HG03097 (cell line): ENCODE results near the gene KCNN3.

ENCODE experiments used
- ATAC-seq: cut with Tn5 transposase; IDR thresholded peaks from one replicate; pipeline ENCODE4 v1.9.1; 2021; ENCODE audit not compliant: unreplicated experiment, low FRiP score

KCNN3 gene

DNA sequence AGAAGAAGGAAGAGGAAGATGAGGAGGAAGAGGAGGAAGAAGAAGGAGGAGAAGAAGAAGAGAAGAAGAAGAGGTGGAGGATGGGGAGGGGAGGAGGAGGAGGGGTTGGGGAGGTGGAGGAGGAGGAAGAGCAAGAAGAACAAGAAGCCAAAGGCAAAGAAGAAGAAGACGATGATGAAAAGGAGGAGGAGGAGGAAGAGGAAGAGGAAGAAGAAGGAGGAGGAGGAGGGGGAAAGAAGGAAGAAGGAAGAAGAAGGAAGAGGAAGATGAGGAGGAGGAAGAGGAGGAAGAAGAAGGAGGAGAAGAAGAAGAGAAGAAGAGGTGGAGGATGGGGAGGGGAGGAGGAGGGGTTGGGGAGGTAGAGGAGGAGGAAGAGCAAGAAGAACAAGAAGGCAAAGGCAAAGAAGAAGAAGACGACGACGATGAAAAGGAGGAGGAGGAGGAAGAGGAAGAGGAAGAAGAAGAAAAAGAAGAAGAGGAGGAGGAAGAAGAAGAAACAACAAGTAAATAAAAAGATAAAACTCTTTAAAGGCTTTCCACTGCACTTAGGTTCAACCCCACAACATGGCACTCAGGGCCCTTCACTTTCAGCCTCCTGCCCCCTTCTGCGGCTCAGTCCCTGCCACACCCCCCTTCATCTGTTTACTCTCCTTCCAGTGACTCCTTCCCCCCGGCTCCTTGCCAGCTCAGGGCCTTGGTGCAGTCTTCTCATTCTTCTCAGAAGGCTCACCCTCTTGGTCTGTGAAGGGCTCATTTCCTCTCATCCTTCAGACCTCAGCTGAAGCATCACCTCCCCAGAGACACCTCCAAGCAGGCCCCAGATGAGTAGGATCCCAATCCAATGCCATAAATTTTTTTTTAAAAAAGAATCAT lies 114.0 kb downstream of the KCNN3 start:
- no peak for ATAC-seq

DNA sequence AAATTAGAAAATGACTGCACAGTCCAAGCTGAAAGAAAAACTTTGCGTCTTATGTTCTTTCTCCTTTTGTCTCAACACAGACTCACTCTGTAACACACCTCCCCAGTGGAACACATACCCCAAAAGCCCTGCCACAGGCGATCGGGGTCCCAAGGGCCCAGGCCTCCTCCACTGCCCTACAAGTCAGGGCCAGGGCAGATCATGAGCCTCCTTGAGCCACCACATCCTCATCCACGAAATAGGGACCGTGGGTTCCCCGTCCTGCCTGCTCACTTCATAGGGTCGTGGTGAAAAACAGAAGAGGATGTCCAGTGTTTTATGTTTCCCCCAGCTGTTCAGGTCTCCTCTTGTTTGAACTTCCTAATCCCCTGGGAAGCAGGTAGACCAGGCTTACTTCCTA lies 116.7 kb downstream of the KCNN3 start:
- no peak for ATAC-seq

DNA sequence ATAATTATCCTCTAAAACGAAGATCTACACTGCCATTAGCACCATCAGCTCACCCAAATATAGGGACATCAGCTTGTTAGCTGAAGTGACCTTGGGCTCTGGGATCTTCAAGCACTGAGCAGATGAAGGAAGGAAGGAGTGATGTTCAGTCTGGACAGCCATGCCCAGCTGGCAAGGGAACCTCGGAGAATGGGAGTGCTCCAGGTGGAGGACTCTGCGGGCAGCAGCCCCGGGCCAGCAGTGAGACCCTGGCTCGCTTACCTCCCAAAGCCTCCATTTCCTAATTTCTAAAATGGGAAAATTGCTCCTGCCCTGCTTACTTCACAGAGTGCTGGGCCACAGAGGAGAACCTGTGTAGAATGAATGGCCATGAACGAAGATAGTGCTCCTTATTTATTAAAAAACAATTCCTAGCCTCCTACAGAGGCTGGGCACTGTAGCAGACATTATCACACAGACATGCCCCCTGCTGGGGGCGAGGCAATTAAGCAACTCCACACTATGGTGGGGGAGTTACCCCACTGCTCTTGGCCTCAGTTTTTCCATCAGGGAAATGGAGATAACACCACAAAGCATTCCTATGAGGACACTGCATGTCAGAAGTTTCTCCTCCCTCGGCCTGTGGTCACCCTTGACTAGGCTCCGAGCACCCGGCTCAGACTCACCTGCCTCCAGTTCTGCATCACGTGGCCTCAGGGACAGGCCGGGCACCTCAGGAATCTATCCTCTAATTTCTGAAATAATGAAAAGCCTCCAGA lies 117.6 kb downstream of the KCNN3 start:
- ATAC-seq, result no peak

DNA sequence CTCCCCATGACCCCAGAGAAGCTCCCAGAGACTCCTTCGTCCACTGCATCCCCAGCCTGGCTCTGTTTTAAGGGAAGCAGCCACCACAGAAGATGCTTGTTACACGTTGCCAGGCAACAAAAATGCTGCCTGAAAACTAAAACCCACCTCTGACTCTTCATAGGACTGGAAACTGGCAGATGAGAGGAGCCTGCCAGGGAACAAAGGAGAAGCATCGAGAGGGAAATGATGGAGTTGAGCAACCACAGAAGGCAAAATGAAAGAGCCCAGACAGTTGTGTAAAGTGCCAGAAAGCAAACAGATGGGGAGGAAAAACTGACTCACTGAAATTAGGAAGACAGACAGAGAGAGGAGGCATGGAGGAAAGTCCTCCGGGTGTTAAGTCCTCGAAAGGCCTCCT lies 118.4 kb downstream of the KCNN3 start:
- ATAC-seq, result no peak

DNA sequence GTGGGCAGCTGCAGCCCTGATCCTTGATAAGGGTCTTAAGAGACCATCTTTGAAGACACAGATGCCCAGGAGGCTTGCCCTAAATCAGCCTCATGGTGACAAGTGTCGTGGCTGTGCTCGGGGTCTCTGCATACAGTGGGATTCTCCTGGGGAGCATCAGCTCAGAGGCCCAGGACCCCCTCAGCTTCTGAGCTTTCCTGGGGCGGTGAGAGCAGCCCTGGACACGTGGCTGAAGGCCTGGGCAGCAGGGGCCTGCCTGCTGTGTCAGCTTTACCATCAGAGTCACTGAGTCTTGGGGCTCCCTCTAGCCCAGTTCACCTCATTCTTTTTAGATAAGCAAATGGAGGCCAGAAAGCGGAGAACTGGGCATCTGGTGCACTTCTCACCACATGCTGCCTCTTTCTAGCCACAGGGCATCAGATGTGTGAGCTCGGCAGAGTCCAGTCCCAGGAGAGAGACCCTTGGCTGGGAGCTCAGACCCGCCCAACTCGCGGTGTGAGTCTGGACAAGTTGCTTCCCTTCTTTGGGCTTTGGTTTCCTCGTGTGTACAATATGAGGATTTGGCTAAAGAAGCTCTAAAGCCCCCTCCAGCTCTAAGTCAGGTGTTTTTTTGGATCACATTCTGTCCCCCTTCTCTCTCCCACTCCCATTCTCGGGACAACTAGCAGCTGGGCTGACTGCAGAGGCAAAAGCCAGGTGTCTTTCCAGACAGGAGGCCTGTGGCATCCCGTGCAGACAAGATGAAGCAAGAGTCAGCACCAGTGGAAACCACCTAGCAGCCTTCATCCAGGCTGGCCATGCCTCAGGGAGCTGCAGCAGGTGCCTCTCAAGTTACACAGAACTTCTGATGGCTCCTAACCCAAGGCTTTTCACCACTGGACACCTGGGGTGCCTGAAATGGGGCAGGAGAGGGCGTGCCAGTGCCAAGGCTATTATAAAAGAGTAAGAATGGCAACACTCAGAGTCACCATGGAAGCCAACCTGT lies 119.1 kb downstream of the KCNN3 start:
- no peak for ATAC-seq

DNA sequence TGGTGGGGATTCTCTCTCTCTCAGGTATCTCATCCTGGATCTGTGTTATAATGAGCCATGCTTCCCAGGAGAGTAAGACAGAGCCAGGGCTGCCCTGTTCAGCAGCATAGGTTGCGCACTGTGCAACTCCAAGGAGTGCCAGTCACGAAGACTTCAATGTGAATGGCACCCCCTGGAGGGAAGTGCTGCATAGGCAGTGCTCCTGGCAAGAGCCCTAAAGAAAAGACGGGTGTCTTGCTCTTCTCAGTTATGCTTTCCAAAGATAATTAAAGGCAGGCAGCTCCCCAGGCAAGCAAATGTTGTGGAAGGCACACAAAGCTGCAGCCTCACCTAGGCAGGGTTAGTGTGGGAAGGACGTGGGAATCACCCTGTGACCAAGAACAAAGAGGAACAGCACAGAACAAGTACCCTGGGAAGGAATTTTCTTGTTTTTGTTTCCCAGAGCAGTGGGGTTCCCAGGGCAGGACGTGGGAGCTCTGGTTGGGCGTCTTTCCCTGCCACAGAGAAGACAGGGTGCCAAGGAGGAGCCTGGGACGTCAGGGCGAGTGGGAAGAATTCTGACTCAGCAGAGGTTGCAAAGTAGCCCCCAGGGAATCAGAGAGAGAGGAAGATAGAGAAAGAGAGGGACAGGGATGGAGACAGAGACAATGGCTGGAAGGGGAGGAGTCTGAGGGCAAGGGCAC lies 120.9 kb downstream of the KCNN3 start:
- ATAC-seq, result no peak

DNA sequence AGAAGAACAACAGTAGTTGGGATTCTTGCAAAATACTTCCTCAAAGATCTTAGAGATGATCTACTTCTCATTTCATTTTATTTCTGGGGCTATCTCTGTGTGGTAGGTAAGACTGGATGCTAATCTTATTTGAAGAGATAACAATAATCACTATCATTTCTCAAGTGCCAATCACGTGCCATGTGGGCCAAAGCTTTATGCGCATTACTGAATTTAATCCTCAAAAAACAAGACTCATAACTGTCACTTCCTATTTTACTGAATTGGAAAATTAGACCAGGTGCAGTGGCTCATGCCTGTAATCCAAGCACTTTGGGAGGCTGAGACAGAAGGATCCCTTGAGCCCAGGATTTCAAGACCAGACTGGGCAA lies 121.7 kb downstream of the KCNN3 start:
- no peak for ATAC-seq

DNA sequence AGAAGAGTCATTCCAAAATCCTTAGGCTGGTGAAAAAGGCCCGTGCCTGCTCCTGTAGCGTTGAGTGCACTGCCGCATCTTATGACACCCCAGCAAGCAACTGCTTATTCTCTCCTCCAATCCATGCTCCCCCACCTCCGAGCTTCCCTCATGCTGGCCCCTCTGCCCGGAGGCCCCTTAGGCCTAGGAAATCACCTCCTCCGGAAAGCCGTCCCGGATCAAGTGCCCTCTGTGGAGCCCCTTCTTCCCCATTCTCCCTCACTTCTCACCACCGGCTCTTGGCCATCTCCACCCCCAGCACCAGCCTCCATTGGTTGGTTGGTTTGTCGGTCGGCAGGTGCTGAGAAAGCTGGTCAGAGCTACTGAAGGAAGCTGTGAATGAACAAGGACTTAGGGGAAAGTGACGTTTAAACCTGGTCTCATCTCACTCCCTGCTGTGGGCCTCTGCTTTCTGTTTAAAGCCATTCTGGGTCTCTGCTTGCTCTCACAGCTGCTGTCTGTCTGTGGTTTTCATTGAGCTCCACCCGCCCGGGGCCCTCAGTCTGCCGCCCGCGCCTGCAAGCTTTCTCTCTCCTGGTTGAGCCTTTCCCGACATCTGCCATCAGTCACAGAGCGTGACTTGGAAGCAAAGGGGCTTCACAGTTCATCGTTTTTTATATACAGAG lies 122.2 kb downstream of the KCNN3 start:
- ATAC-seq, result no peak

DNA sequence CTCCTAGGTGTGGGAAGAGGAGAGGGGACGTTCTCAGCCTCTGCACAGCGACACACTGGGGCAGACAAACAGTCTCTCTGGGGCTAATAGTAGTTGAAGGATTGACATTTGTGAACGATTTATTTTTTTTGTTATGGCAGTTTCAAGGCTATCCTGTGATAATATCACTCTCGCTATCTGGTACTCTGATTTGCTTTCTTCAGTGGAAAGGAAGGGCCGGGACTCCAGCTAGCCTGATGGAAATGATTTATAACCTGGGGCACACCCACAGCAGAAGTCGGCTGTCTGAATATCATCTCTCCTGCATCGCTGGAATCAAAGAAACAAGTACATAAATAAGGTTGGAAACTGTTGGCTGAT lies 122.7 kb downstream of the KCNN3 start:
- no peak for ATAC-seq

DNA sequence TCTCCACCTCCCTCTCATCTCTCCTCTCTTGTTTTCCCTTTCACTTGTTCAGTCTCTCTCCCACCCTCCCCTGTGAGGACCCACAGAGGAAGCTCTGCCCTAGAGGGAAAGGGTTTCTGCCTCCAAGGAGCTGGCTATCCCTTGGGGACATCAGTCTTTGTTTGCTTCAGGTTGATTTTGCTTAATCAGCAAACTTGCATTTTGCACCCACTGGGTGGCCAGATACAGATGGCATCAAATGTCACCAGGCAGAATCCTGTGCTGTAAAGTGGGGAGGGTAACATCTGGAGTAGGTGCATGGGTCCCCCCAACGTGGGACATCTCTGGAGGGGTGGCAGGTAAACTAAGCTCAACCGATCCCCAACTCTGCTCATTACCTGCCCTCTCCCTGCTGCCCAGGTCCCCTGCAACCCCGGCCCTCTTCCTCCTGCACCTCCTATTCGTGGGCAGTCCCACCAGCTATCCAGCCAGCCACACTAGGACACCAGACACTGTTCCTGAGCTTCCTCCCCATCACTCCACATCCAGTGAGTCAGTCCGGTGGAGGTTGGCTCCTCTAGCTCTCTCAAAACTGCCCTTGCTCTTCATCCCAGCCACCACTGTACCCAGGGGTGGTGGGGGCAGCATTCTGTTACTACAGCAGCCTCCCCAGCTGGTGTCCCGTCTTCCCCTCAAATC lies 123.3 kb downstream of the KCNN3 start:
- no peak for ATAC-seq

DNA sequence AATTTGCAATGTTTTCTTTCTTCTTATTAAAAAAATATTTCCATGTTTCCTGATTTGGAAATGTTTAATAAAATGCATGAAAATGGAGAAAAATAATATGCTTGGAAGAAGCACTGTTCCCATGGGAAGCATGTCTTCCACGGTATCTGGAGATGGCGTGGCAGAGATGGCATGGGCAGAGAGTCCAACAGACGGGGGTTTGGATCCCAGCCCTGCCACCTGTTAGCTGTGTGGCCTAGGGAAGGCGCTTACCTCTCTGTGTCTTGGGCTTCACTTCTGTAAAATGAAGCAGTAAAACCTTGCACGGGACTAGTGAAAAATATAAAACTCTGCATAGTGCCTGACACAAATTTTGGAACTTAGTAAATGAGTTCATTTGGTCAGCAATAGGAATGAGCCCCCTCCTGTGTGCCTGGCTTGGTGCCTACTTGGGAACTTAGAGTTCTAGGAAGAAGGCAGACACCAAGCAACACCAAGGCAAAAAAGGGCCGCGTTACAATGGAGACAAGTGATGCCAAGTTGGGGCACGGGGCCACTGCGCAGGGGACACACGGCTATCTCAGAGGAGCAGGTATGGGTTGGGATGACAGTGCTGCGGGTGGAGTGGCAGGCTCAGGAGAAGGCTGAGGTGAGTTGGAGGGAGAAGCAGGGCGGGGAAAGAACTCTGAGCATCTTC lies 124.2 kb downstream of the KCNN3 start:
- ATAC-seq, result no peak

DNA sequence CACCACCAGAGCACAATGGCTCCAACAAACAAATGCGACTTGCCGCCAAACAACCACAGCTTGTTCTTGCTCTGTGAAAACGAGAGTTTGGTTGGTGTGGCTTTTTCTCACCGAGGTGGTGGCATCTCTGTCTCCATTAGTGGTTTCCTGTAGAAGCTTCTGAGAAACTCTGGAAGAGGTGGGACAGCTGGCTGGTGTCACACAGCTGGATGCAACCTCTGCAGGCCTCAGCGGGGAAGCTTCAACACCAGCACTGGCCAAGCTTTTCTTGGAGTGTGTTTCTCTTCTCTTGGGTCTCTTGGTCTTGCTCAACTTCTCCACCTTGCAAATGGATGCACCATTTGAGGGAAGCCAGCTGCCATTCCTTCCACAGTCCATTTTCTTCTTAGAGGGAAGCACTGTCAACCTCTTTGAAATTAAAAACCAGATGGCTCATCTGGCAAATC lies 124.8 kb downstream of the KCNN3 start:
- ATAC-seq, result no peak

DNA sequence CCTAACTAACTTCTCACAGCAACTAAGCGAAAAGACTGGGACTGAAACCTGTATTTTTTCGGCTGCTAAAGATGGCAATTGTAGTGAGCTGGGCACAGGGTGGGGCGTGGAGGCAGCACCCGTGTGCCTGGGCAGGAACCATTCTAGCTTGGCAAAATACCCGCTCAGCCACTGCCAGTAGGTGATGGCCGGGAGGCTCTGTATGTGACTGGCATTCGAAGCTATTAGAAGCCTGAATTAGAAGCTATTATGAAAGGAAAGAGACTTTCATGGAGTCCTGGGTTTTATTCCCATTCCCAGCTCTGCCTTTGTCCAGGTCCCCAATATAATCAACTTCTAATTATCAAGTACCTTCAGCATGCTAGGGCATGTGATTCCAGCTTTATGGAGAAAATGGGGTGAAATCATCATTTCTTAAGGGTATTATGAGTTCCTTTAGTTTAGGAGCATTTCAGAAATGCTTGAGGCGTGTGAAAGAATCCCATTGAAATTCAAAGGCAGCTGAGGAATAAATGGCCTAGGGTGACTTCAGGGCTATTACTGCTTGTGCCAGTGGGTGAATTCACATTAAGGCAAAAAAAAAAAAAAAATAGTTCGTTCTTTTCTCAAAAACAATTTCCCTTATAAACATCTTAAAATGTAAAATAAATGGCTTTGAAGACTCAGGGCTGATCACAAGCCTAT lies 125.6 kb downstream of the KCNN3 start:
- no peak for ATAC-seq

DNA sequence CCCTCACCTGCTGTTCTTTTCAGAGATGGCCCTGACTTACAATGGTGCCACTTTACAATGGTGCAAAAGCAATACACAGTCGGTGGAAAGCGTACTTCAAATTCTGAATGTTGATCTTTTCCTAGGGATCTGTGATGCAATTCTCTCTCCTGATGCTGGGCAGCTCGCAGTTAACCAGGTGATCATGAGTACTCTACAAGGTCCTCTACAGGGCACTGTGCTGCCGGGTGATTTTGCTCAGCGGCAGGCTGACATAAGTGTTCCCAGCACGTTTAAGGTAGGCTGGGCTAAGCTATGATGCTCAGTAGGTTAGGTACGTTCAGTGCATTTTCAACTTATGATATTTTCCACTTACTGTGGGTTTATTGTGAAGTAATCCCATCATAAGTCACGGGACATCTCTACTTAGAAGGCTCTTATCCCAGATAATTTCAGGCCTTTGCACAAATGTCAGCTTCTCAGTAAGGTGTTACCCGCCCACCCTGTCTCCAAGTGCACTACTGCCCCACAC lies 126.5 kb downstream of the KCNN3 start:
- ATAC-seq, result no peak

DNA sequence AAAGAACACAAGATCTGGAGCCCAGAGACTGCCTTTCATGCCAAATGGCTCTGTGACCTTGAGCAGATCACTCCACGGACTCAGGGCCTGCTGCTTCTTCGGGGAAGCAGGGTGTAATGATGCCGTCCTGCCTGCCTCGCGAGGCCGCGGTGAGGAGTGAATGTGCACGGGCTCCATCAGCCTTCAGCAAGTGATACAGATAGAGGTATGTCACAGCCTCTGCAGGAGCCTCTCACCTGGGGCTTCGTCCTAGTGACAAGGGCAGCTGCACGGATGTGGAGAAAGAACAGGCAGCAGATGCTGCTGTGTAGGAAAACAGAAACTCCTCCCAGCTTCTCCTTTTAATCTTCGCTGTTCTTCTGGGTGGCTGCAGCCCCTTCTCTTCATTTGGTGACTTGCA lies 127.5 kb downstream of the KCNN3 start:
- ATAC-seq, result no peak

DNA sequence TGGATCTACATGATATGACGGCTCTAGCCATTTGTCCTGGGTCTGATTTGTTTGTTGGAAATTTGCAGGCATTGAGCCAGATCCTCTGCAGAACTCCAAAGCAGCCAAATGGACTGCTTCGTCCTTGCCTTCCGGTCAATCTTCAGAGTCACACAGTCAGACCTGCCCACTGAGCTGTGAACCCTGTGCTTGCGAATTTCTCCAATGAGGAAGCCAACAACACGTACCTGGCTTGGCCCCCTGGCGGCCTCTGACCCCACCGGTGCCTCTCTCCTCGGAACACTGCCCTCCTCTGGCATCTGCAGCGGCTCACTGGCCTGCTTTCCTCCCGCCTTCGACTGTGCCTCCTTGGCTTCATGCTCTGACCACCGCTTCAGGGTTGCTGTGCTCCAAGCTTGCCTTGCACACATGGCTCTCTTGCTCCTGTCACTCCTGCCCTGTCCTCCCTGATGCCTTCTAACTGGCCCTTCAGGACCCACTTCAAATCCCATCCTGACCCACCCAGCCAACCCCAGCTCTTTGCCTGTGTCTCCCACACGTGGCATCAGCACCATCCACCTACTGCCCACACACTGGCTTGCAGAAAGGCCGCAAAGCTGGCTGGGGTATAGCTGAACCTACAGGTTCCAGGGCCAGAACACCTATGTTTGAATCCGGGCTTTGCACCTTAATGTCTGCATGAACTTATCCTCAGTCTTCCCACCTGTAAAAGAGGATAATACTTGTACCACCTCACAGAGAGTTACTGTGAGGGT lies 128.2 kb downstream of the KCNN3 start:
- ATAC-seq, result no peak

DNA sequence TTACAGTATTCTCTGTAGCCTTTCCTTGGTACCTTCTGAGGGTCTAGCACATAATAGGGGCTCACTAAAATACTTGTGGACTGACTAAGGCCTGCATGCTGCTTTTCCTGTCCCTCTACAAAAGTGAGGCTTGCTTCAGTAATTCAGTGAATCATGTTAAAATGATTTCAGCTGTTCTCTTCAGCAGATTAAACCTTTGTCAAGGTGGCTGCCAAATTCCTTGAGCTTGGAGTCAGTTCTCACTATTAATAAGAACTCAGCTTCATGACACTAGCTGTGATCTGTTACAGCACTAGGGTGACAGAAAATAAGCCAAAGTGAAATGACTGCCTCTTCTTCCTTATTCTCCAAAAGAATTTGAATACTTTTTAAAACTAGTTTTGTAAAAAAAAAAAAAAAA lies 128.8 kb downstream of the KCNN3 start:
- no peak for ATAC-seq
